HepG2 (cell line): ENCODE data around the gene CDK2AP2. TPM values are rescaled to one million over a fixed set of nuclear protein-coding genes. Genes with fewer than 3 reads are reported as not detected.

Experiments
- AHR ChIP-seq: IDR thresholded peaks from 2 replicates; pipeline ENCODE4 v1.6.1; 2018; ENCODE audit warnings: missing genetic modification reagents, missing compliant biosample characterization
- ETV6 ChIP-seq: sonication (generic); formaldehyde crosslinking; conservative IDR thresholded peaks from 2 replicates; pipeline ENCODE4 v1.4.0; 2020; ENCODE audit warnings: missing genetic modification reagents
- EZH2 ChIP-seq: conservative IDR thresholded peaks from 2 replicates; pipeline ENCODE4 v1.6.1; 2012; ENCODE audit warnings: mild to moderate bottlenecking, low read depth, low read length, moderate library complexity
- GATAD1 ChIP-seq: IDR thresholded peaks from 2 replicates; pipeline ENCODE4 v1.6.1; 2016; ENCODE audit warnings: missing genetic modification reagents, missing compliant biosample characterization
- MED1 ChIP-seq: sonication (generic); formaldehyde crosslinking; IDR thresholded peaks from 2 replicates; pipeline ENCODE4 v1.4.0; 2020; ENCODE audit warnings: missing genetic modification reagents
- NFKBIZ ChIP-seq: IDR thresholded peaks from 2 replicates; pipeline ENCODE4 v1.6.1; 2018; ENCODE audit warnings: missing genetic modification reagents, missing compliant biosample characterization
- PBX3 ChIP-seq: sonication (generic); formaldehyde crosslinking; IDR thresholded peaks from 2 replicates; pipeline ENCODE4 v1.8.1; 2023; ENCODE audit warnings: missing genetic modification reagents, inconsistent platforms, borderline replicate concordance
- PHF21A ChIP-seq: sonication (generic); formaldehyde crosslinking; IDR thresholded peaks from 2 replicates; pipeline ENCODE4 v1.5.0; 2020; ENCODE audit warnings: mild to moderate bottlenecking, missing genetic modification reagents
- SMYD3 ChIP-seq: sonication (generic); formaldehyde crosslinking; IDR thresholded peaks from 2 replicates; pipeline ENCODE4 v1.8.1; 2023; ENCODE audit warnings: mild to moderate bottlenecking, missing genetic modification reagents
- TFDP1 ChIP-seq: IDR thresholded peaks from 2 replicates; pipeline ENCODE4 v1.6.1; 2016; ENCODE audit warnings: missing compliant biosample characterization, missing genetic modification reagents, borderline replicate concordance
- TOE1 ChIP-seq: sonication (generic); formaldehyde crosslinking; IDR thresholded peaks from 2 replicates; pipeline ENCODE4 v1.4.0; 2020; ENCODE audit warnings: mild to moderate bottlenecking, missing genetic modification reagents
- YEATS2 ChIP-seq: sonication (generic); formaldehyde crosslinking; IDR thresholded peaks from 2 replicates; pipeline ENCODE4 v1.4.0; 2020; ENCODE audit warnings: missing genetic modification reagents, borderline replicate concordance
- ZBTB3 ChIP-seq: sonication (generic); formaldehyde crosslinking; IDR thresholded peaks from 2 replicates; pipeline ENCODE4 v1.4.0; 2020; ENCODE audit warnings: low read depth, mild to moderate bottlenecking, moderate library complexity, missing genetic modification reagents, borderline replicate concordance
- ZFP62 ChIP-seq: sonication (generic); formaldehyde crosslinking; IDR thresholded peaks from 2 replicates; pipeline ENCODE4 v1.4.0; 2020; ENCODE audit warnings: missing genetic modification reagents
- ZFY ChIP-seq: sonication (generic); formaldehyde crosslinking; IDR thresholded peaks from 2 replicates; pipeline ENCODE4 v1.4.0; 2020; ENCODE audit warnings: missing genetic modification reagents
- ZNF232 ChIP-seq: sonication (generic); formaldehyde crosslinking; IDR thresholded peaks from 2 replicates; pipeline ENCODE4 v1.4.0; 2020; ENCODE audit warnings: missing genetic modification reagents, borderline replicate concordance
- ZNF407 ChIP-seq: sonication (generic); formaldehyde crosslinking; IDR thresholded peaks from one replicate; pipeline ENCODE4 v1.5.1; 2020; ENCODE audit warnings: mild to moderate bottlenecking, missing genetic modification reagents; ENCODE audit errors: not compliant biosample characterization
- ZNF644 ChIP-seq: IDR thresholded peaks from 2 replicates; pipeline ENCODE4 v1.6.1; 2016; ENCODE audit warnings: low read depth
- ZNF761 ChIP-seq: sonication (generic); formaldehyde crosslinking; conservative IDR thresholded peaks from 2 replicates; pipeline ENCODE4 v1.4.0; 2020; ENCODE audit warnings: mild to moderate bottlenecking, missing genetic modification reagents
- ZNF780A ChIP-seq: sonication (generic); formaldehyde crosslinking; IDR thresholded peaks from 2 replicates; pipeline ENCODE4 v1.8.0; 2022; ENCODE audit warnings: mild to moderate bottlenecking, missing genetic modification reagents, moderate library complexity
- ZNF883 ChIP-seq: sonication (generic); formaldehyde crosslinking; IDR thresholded peaks from 2 replicates; pipeline ENCODE4 v1.5.1; 2020; ENCODE audit warnings: mild to moderate bottlenecking, missing genetic modification reagents; ENCODE audit errors: not compliant biosample characterization
- polyA plus RNA-seq, 8 experiments: library from polyadenylated mRNA; depleted of rRNA in 3 of 8; stranded (reverse) in 7 of 8; unstranded in 1 of 8; fragments of >200 nt; fragmentation: Illumina TruSeq in 4 of 8; extraction: Trizol in 4 of 8; gene quantifications; 2 replicates each; pipeline versions ENCODE4 v1.2.1 to v1.2.3, GENCODE V29; 2011 to 2016; ENCODE audit warnings: low read depth in 4 of 8, missing spikeins in 1 of 8, mixed read lengths in 1 of 8; ENCODE audit not compliant: insufficient read depth in 1 of 8
- total RNA-seq, 5 experiments: library from RNA; depleted of rRNA; stranded (reverse); fragments of >200 nt; fragmentation: Illumina TruSeq; extraction: Trizol; gene quantifications; 2 replicates each; pipeline ENCODE4 v1.2.3, GENCODE V29; 2016; ENCODE audit warnings: low read depth in 1 of 5

Gene CDK2AP2
- total and polyA plus RNA-seq, 2 of the 13 experiments (the other 11 are each of a cell fraction or from before 2014, with no cell fraction given) = 15.0 to 23.2 TPM

- TF ChIP-seq AHR (CRISPR knock-in tag) = no peak
- no peak for TF ChIP-seq ZBTB3 (CRISPR knock-in tag)
- peak; percentile 83 for TF ChIP-seq ZFY (CRISPR knock-in tag)
- no peak for TF ChIP-seq ZNF780A
- peak; percentile 94 for TF ChIP-seq PHF21A (CRISPR knock-in tag)
- peak; percentile 45; the same call in 1 of the 2 replicates for TF ChIP-seq PBX3 (CRISPR knock-in tag)
- peak; percentile 30; the same call in 1 of the 2 replicates for TF ChIP-seq MED1 (CRISPR knock-in tag)
- TF ChIP-seq ZNF644 = no peak
- no peak for TF ChIP-seq TOE1 (CRISPR knock-in tag)
- no peak for TF ChIP-seq NFKBIZ
- 0 out of 2 replicates have a peak, but pooled peaks have one; percentile 8 for TF ChIP-seq GATAD1 (CRISPR knock-in tag)
- no peak for TF ChIP-seq ZNF232 (CRISPR knock-in tag)
- peak; percentile 27 for TF ChIP-seq ZNF883 (CRISPR knock-in tag)
- TF ChIP-seq TFDP1 (CRISPR knock-in tag) = peak; percentile 87; the same call in 1 of the 2 replicates
- peak; percentile 32 for TF ChIP-seq ZNF407
- TF ChIP-seq ZNF761 = no peak
- TF ChIP-seq ETV6 = no peak
- TF ChIP-seq ZFP62 = no peak
- TF ChIP-seq YEATS2 = 0 out of 2 replicates have a peak, but pooled peaks have one; percentile 8
- TF ChIP-seq SMYD3 (CRISPR knock-in tag) = no peak
- no peak for TF ChIP-seq EZH2
Observed at GRCh38 chr11:67507864-67508485, at the start of gene CDK2AP2 (continued).
